HCT116 (cell line): ENCODE results near the gene FAM81B.

Source experiments
- ATF3 ChIP-seq: IDR thresholded peaks from 2 replicates; pipeline ENCODE4 v1.6.1; 2012
- CEBPB ChIP-seq: IDR thresholded peaks from 2 replicates; pipeline ENCODE4 v1.6.1; 2012; ENCODE audit warnings: low read depth
- CTCF ChIP-seq, 3 experiments: fragments of 200-600 bp in 1 of 3; sonication (generic) in 1 of 3; IDR thresholded peaks in 2 of 3; conservative IDR thresholded peaks in 1 of 3; 2 replicates each; pipeline ENCODE4 v1.5.1; 2012 to 2017; ENCODE audit warnings: low read depth in 2 of 3, low read length in 2 of 3, antibody characterized with exemption in 1 of 3, borderline replicate concordance in 1 of 3, control low read depth in 1 of 3, mild to moderate bottlenecking in 1 of 3, mixed read lengths in 1 of 3, mixed run types in 1 of 3, moderate library complexity in 1 of 3; ENCODE audit not compliant: insufficient read depth in 1 of 3
- EZH2 ChIP-seq: fragments of 200-600 bp; sonication (generic); IDR thresholded peaks from 2 replicates; pipeline ENCODE4 v1.6.1; 2017; ENCODE audit warnings: antibody characterized with exemption, mixed run types
- JUND ChIP-seq: IDR thresholded peaks from 2 replicates; pipeline ENCODE4 v1.6.1; 2012
- POLR2A ChIP-seq: IDR thresholded peaks from 2 replicates; pipeline ENCODE4 v1.7.0; 2011; ENCODE audit warnings: borderline replicate concordance; ENCODE audit not compliant: insufficient read depth, insufficient read length; ENCODE audit errors: extremely low read depth
- POLR2AphosphoS5 ChIP-seq: IDR thresholded peaks from 2 replicates; pipeline ENCODE4 v1.6.1; 2011; ENCODE audit warnings: mild to moderate bottlenecking, low read depth, low read length, moderate library complexity
- SP1 ChIP-seq: IDR thresholded peaks from 2 replicates; pipeline ENCODE4 v1.6.1; 2012; ENCODE audit warnings: low read depth
- TCF7L2 ChIP-seq: IDR thresholded peaks from 2 replicates; pipeline ENCODE4 v1.7.0; 2011; ENCODE audit warnings: borderline replicate concordance, inconsistent platforms; ENCODE audit not compliant: insufficient read depth, insufficient read length; ENCODE audit errors: extremely low read depth
- ZBTB33 ChIP-seq: IDR thresholded peaks from 2 replicates; pipeline ENCODE4 v1.6.1; 2011; ENCODE audit warnings: mild to moderate bottlenecking, low read length, moderate library complexity; ENCODE audit not compliant: insufficient replicate concordance; ENCODE audit errors: extremely low read depth
- ZNF274 ChIP-seq: fragments of 200-500 bp; sonication (Bioruptor generic); IDR thresholded peaks from 2 replicates; pipeline ENCODE4 v1.6.1; 2014; ENCODE audit warnings: mild to moderate bottlenecking, low read depth, low read length, inconsistent platforms
- TF ChIP-seq, protein P1 (sequence below): IDR thresholded peaks from 2 replicates; pipeline ENCODE4 v1.6.1; 2012
- TF ChIP-seq, protein P2 (sequence below): IDR thresholded peaks from 2 replicates; pipeline ENCODE4 v1.6.1; 2012; ENCODE audit warnings: low read depth

GRCh38 chr5:95382801-95383200, 8.4 kb upstream of the FAM81B start:
- TF ChIP-seq POLR2A: no peak
- TF ChIP-seq EZH2: no peak
- TF ChIP-seq CTCF (IDR thresholded peaks at IDR 0.05 in 2 of 3, conservative IDR thresholded peaks at IDR 0.05 in 1 of 3; ENCODE audit: borderline replicate concordance in 1 of 3, insufficient read depth in 1 of 3, low read depth in 2 of 3, low read length in 2 of 3): no peak
- TF ChIP-seq, protein P1, sequence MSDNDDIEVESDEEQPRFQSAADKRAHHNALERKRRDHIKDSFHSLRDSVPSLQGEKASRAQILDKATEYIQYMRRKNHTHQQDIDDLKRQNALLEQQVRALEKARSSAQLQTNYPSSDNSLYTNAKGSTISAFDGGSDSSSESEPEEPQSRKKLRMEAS: no peak
- TF ChIP-seq, protein P2, sequence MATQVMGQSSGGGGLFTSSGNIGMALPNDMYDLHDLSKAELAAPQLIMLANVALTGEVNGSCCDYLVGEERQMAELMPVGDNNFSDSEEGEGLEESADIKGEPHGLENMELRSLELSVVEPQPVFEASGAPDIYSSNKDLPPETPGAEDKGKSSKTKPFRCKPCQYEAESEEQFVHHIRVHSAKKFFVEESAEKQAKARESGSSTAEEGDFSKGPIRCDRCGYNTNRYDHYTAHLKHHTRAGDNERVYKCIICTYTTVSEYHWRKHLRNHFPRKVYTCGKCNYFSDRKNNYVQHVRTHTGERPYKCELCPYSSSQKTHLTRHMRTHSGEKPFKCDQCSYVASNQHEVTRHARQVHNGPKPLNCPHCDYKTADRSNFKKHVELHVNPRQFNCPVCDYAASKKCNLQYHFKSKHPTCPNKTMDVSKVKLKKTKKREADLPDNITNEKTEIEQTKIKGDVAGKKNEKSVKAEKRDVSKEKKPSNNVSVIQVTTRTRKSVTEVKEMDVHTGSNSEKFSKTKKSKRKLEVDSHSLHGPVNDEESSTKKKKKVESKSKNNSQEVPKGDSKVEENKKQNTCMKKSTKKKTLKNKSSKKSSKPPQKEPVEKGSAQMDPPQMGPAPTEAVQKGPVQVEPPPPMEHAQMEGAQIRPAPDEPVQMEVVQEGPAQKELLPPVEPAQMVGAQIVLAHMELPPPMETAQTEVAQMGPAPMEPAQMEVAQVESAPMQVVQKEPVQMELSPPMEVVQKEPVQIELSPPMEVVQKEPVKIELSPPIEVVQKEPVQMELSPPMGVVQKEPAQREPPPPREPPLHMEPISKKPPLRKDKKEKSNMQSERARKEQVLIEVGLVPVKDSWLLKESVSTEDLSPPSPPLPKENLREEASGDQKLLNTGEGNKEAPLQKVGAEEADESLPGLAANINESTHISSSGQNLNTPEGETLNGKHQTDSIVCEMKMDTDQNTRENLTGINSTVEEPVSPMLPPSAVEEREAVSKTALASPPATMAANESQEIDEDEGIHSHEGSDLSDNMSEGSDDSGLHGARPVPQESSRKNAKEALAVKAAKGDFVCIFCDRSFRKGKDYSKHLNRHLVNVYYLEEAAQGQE: no peak
- TF ChIP-seq POLR2AphosphoS5: no peak
- no peak for TF ChIP-seq ZBTB33
- TF ChIP-seq ZNF274: no peak
- no peak for TF ChIP-seq JUND
- TF ChIP-seq SP1: no peak
- no peak for TF ChIP-seq CEBPB
- no peak for TF ChIP-seq ATF3
- no peak for TF ChIP-seq TCF7L2
